ENCODE data around the gene VAV3. TPM values are rescaled to one million over a fixed set of nuclear protein-coding genes. Genes with fewer than 3 reads are reported as not detected.

The VAV3 gene
- total RNA-seq, 1 donor from 2014 or later, result 2.6 TPM

DNA sequence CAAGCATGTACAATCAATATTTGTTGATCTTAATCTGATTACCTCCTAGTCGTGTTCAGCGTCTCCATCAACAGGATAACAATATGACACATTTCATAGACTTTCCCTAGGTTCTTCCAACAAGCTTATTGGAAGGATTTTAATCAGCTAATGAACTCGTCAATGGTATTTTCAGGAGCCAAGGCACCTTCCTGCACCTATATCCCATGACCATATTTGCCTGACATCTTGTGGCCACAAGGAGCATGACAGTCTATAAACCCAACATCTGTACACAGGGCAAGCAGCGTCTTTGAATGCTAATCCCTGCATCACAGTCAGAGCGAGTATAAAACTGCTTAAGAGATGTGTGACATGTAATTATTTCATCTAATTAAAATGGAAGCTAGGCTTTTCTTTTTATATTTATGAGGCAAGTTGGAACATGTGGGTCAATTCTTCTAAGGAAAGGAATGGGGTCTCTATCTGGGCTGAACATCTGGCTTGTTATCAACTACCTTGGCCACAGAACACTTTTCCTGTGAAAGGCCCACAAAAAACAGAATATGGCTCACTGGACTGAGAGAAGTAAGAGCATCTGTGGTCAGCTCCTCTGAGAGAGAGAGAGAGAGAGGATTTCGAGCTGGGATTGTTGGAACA is 435.4 kb downstream of the VAV3 start:
- Histone ChIP-seq H4K20me1 (ENCODE audit: insufficient read depth, low read length) (no peaks in the 10 kb centered on the region), H3K9me3 (ENCODE audit: insufficient read depth, low read depth, low read length) (no peaks in the 10 kb centered on the region), H3K4me1 (ENCODE audit: insufficient read depth, low read length) (no peaks in the 10 kb centered on the region), H3K27me3 (ENCODE audit: insufficient read depth, low read length) (no peaks in the 10 kb centered on the region), H3K27ac (ENCODE audit: low read depth, low read length) (peak overlapping the region; percentile 18), H3K9ac (ENCODE audit: low read length) (no peak overlapping the region), H3K4me2 (ENCODE audit: low read length) (no peak overlapping the region), H2AFZ (ENCODE audit: low read depth, low read length) (no peak overlapping the region), H3K79me2 (ENCODE audit: insufficient read depth, low read length) (no peaks in the 10 kb centered on the region), H3K36me3 (ENCODE audit: insufficient read depth, low read length) (no peaks in the 10 kb centered on the region), H3K4me3 (ENCODE audit: insufficient read depth, low read depth, low read length) (no peak overlapping the region)
- FAIRE-seq (no peak), DNase-seq (ENCODE audit: low read depth) (peak; percentile 36)
- TF ChIP-seq, protein P1, sequence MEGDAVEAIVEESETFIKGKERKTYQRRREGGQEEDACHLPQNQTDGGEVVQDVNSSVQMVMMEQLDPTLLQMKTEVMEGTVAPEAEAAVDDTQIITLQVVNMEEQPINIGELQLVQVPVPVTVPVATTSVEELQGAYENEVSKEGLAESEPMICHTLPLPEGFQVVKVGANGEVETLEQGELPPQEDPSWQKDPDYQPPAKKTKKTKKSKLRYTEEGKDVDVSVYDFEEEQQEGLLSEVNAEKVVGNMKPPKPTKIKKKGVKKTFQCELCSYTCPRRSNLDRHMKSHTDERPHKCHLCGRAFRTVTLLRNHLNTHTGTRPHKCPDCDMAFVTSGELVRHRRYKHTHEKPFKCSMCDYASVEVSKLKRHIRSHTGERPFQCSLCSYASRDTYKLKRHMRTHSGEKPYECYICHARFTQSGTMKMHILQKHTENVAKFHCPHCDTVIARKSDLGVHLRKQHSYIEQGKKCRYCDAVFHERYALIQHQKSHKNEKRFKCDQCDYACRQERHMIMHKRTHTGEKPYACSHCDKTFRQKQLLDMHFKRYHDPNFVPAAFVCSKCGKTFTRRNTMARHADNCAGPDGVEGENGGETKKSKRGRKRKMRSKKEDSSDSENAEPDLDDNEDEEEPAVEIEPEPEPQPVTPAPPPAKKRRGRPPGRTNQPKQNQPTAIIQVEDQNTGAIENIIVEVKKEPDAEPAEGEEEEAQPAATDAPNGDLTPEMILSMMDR (IDR thresholded peaks at IDR 0.05; ENCODE audit: insufficient read depth, low read depth, low read length), result peak; percentile 95
- TF ChIP-seq EZH2 (IDR thresholded peaks at IDR 0.05; ENCODE audit: insufficient read depth, low read length), result no peak
- H3K4me3 Mint-ChIP-seq (ENCODE audit: unreplicated experiment), result no peak overlapping the region
- peaks cover 5% of the 10 kb centered on the region for H3K4me1 Mint-ChIP-seq (ENCODE audit: low read depth, unreplicated experiment)
- no peaks in the 10 kb centered on the region for H3K9me3 Mint-ChIP-seq (ENCODE audit: unreplicated experiment)
- no peaks in the 10 kb centered on the region for H3K27me3 Mint-ChIP-seq (ENCODE audit: low read depth, unreplicated experiment)
- no peaks in the 10 kb centered on the region for H3K36me3 Mint-ChIP-seq (ENCODE audit: low read depth, unreplicated experiment)
- H3K27ac Mint-ChIP-seq (ENCODE audit: unreplicated experiment), result no peak overlapping the region

DNA sequence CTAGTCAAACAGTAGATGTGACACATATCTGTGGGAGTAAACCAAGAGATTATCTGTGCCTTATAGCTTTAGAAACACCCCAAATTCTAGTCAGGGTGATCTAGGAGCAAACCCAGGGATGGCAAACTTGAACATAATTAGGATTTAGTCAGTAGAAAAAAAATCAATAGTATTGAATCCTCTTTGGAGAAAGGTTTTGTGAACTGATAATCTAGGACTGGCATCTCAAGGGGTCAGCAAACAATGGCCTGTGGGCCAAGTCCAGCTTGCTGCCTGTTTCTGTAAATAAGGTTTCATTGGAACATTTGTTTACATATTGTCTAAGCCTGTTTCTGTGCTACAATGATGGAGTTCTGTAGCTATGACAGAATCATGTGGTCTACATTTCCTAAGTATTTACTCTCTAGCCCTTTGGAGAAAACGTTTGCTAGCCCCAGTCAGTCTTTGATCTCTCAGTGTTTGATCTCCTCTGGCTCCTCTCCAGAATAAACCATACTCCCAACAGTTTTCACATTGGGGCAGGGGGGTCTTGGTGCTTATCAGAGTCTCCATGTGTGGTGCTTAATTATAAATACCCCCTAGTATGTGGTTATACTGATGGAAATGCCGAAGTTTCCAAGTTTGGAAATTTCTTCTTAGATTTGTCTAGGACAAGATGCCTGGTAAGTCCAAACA is 438.3 kb downstream of the VAV3 start:
- Mint-ChIP-seq H3K27ac (ENCODE audit: unreplicated experiment) (no peak overlapping the region), H3K27me3 (ENCODE audit: low read depth, unreplicated experiment) (no peaks in the 10 kb centered on the region), H3K36me3 (ENCODE audit: low read depth, unreplicated experiment) (no peaks in the 10 kb centered on the region), H3K4me1 (ENCODE audit: low read depth, unreplicated experiment) (peaks cover 5% of the 10 kb centered on the region), H3K4me3 (ENCODE audit: unreplicated experiment) (no peak overlapping the region), H3K9me3 (ENCODE audit: unreplicated experiment) (no peaks in the 10 kb centered on the region)
- H3K4me2 ChIP-seq (ENCODE audit: low read length), result no peak overlapping the region
- FAIRE-seq (no peak), DNase-seq (ENCODE audit: low read depth) (no peak)
- no peak overlapping the region for H3K27ac ChIP-seq (ENCODE audit: low read depth, low read length)
- no peaks in the 10 kb centered on the region for H4K20me1 ChIP-seq (ENCODE audit: insufficient read depth, low read length)
- TF ChIP-seq, protein P1 (IDR thresholded peaks at IDR 0.05; ENCODE audit: insufficient read depth, low read depth, low read length), result no peak
- TF ChIP-seq EZH2 (IDR thresholded peaks at IDR 0.05; ENCODE audit: insufficient read depth, low read length), result no peak
- no peaks in the 10 kb centered on the region for H3K79me2 ChIP-seq (ENCODE audit: insufficient read depth, low read length)
- no peak overlapping the region for H3K4me3 ChIP-seq (ENCODE audit: insufficient read depth, low read depth, low read length)
- H2AFZ ChIP-seq (ENCODE audit: low read depth, low read length), result no peak overlapping the region
- no peak overlapping the region for H3K9ac ChIP-seq (ENCODE audit: low read length)
- no peaks in the 10 kb centered on the region for H3K36me3 ChIP-seq (ENCODE audit: insufficient read depth, low read length)
- no peaks in the 10 kb centered on the region for H3K4me1 ChIP-seq (ENCODE audit: insufficient read depth, low read length)
- H3K9me3 ChIP-seq (ENCODE audit: insufficient read depth, low read depth, low read length), result no peaks in the 10 kb centered on the region
- H3K27me3 ChIP-seq (ENCODE audit: insufficient read depth, low read length), result no peaks in the 10 kb centered on the region

DNA sequence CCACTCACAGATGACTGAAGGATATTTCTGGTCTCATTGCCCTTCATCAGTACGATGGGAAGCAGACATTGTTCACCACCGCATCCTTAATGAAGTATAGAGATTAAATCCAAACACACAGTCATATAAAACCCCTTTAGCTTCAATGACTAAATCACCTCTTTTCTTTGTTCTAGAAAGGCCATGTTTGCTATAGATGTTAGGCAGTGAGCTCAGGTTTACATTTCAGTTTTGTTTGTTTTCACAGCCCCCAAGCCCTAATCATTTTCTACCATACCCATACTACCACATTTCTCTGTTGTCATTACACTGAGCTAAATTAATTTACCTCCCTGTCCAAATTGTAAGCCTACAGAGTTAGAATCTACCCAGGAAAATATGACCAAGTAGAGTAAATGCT is 439.0 kb downstream of the VAV3 start:
- Histone ChIP-seq H4K20me1 (ENCODE audit: insufficient read depth, low read length) (no peaks in the 10 kb centered on the region), H3K4me2 (ENCODE audit: low read length) (no peak overlapping the region), H3K79me2 (ENCODE audit: insufficient read depth, low read length) (no peaks in the 10 kb centered on the region), H3K9me3 (ENCODE audit: insufficient read depth, low read depth, low read length) (no peaks in the 10 kb centered on the region), H3K4me3 (ENCODE audit: insufficient read depth, low read depth, low read length) (no peak overlapping the region), H3K4me1 (ENCODE audit: insufficient read depth, low read length) (no peaks in the 10 kb centered on the region), H2AFZ (ENCODE audit: low read depth, low read length) (no peak overlapping the region), H3K27me3 (ENCODE audit: insufficient read depth, low read length) (no peaks in the 10 kb centered on the region), H3K9ac (ENCODE audit: low read length) (no peak overlapping the region), H3K27ac (ENCODE audit: low read depth, low read length) (no peak overlapping the region), H3K36me3 (ENCODE audit: insufficient read depth, low read length) (no peaks in the 10 kb centered on the region)
- H3K27me3 Mint-ChIP-seq (ENCODE audit: low read depth, unreplicated experiment), result no peaks in the 10 kb centered on the region
- FAIRE-seq, result no peak
- no peak overlapping the region for H3K27ac Mint-ChIP-seq (ENCODE audit: unreplicated experiment)
- DNase-seq (ENCODE audit: low read depth), result no peak
- no peaks in the 10 kb centered on the region for H3K9me3 Mint-ChIP-seq (ENCODE audit: unreplicated experiment)
- H3K36me3 Mint-ChIP-seq (ENCODE audit: low read depth, unreplicated experiment), result no peaks in the 10 kb centered on the region
- TF ChIP-seq, protein P1 (IDR thresholded peaks at IDR 0.05; ENCODE audit: insufficient read depth, low read depth, low read length), result no peak
- no peak for TF ChIP-seq EZH2 (IDR thresholded peaks at IDR 0.05; ENCODE audit: insufficient read depth, low read length)
- peaks cover 5% of the 10 kb centered on the region for H3K4me1 Mint-ChIP-seq (ENCODE audit: low read depth, unreplicated experiment)
- no peak overlapping the region for H3K4me3 Mint-ChIP-seq (ENCODE audit: unreplicated experiment)

Data from astrocyte (in vitro differentiated cells and primary cell).